Hair follicle dermal papilla cell (primary cell): ENCODE data around the gene ADD3. TPM values are rescaled to one million over a fixed set of nuclear protein-coding genes. Genes with fewer than 3 reads are reported as not detected.

Source experiments
- small RNA-seq: library from RNA; depleted of rRNA; stranded (forward); fragments of <200 nt; gene quantifications from one replicate; pipeline ENCODE3, GENCODE V24; 2012
- total RNA-seq: library from RNA; depleted of rRNA; stranded (reverse); fragments of >200 nt; gene quantifications from 2 replicates; pipeline ENCODE4 v1.2.3, GENCODE V29; 2012

Gene ADD3, protein sequence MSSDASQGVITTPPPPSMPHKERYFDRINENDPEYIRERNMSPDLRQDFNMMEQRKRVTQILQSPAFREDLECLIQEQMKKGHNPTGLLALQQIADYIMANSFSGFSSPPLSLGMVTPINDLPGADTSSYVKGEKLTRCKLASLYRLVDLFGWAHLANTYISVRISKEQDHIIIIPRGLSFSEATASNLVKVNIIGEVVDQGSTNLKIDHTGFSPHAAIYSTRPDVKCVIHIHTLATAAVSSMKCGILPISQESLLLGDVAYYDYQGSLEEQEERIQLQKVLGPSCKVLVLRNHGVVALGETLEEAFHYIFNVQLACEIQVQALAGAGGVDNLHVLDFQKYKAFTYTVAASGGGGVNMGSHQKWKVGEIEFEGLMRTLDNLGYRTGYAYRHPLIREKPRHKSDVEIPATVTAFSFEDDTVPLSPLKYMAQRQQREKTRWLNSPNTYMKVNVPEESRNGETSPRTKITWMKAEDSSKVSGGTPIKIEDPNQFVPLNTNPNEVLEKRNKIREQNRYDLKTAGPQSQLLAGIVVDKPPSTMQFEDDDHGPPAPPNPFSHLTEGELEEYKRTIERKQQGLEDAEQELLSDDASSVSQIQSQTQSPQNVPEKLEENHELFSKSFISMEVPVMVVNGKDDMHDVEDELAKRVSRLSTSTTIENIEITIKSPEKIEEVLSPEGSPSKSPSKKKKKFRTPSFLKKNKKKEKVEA
- 103 and 123 TPM in 2 replicates for total RNA-seq

DNA sequence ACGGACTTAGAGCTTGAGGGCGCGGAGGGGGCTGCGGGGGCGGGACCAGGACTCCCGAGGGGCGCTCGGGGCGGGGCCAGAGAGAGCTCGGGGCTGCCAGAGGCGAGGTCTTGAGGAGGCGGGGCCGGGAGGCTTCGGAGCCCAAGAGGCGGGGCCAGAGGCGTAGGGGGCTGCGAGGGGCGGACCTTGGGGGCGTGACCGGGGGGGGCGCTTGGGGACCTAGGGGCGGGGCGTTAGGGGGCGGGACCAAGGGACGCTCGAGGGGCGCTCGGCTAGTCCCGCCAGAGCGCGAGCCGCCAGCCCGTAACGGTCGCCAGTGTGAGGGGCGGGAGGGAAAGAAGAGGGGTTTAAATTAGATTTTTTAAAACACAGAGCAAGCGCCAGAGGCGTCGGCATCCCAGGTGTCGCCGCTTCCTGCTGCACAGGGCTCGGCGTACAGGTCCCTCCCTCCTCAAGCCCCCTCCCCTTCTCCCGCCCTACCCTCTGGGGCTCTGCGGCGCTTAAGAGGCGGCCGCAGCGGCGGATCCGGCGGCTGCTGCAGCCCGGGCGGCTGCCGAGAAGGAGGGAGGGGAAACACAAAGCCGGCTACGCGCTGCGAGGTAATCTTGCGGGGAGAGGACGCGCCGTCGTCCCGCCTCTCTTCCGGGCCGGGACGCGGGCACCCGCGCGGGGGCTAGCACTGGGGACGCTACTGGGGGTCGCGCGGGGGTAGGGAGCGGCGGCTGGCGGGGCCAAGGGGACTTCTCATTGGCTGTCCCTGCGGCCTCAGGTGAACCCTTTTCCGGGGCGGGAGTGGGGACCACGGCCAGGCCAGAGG lies at the start of gene ADD3:
ADD3 (plus strand) TSS at position 284 of the 817 bp plus-strand sequence. CDS start 92,670 bp downstream, outside the sequence.

Small RNA genes within 50 kb of the gene (small RNA-seq; reads per million reads assigned to genes)
- not detected for gene SNRPGP12

Other genes starting within 250 kb of the ADD3 start
- 106 and 110 TPM in 2 replicates for gene XPNPEP1, start 84.5 kb upstream of the ADD3 start, total RNA-seq
- 17.0 and 20.4 TPM in 2 replicates for gene MXI1, start 199.6 kb downstream of the ADD3 start, total RNA-seq